RPMI7951 (cell line): ENCODE measurements around the gene PCDHGB4. TPM values are rescaled to one million over a fixed set of nuclear protein-coding genes. Genes with fewer than 3 reads are reported as not detected.
"Not testable (repeated sequence)": the region's sequence is repeated elsewhere in the genome, so short reads cannot be mapped to it uniquely, and the experiment has no call there.

ENCODE experiments used
- DNase-seq: peaks from one replicate; pipeline ENCODE4 v3.0.0-alpha.2; 2012; ENCODE audit warnings: low read depth
- total RNA-seq: library from RNA; depleted of rRNA; stranded (reverse); fragments of >200 nt; shearing (Covaris generic); gene quantifications from 2 replicates; pipeline ENCODE4 v1.2.3, GENCODE V29; 2014

The PCDHGB4 gene
- total RNA-seq, 1 experiment from 2014 or later, result 12.7 TPM

- DNase-seq, result no peak
Measured at GRCh38 chr5:141366016-141366896, 21.2 kb upstream of the PCDHGB4 start.

- peak; percentile 42 for DNase-seq
Measured at GRCh38 chr5:141369994-141370848, 17.3 kb upstream of the PCDHGB4 start, which contains the start of gene PCDHGB3. Gene PCDHGB3, plus strand, starts transcription at chr5:141370242. Its CDS starts 153 bp downstream, at chr5:141370395.

GRCh38 chr5:141371572-141372475, 15.7 kb upstream of the PCDHGB4 start:
- DNase-seq, result no peak

- DNase-seq, result no peak
Measured at GRCh38 chr5:141373673-141374317, 13.7 kb upstream of the PCDHGB4 start, which contains the start of gene PCDHGA6. Gene PCDHGA6, plus strand, starts transcription at chr5:141373891. Its CDS starts 193 bp downstream, at chr5:141374084.

- no peak for DNase-seq
Measured at GRCh38 chr5:141374627-141375026, 12.9 kb upstream of the PCDHGB4 start.

GRCh38 chr5:141375444-141376155, 11.9 kb upstream of the PCDHGB4 start:
- not testable (repeated sequence) for DNase-seq

GRCh38 chr5:141382469-141383294, 4.8 kb upstream of the PCDHGB4 start, which contains the start of gene PCDHGA7:
Gene PCDHGA7, plus strand, starts transcription at chr5:141382742. Its CDS starts 158 bp downstream, at chr5:141382900.
- peak; percentile 62 for DNase-seq

- no peak for DNase-seq
Measured at GRCh38 chr5:141383345-141383744, 4.2 kb upstream of the PCDHGB4 start.

GRCh38 chr5:141384471-141385267, 2.8 kb upstream of the PCDHGB4 start:
- no peak for DNase-seq

GRCh38 chr5:141388661-141389060, 1.2 kb downstream of the PCDHGB4 start:
- DNase-seq, result no peak

- DNase-seq, result no peak
Measured at GRCh38 chr5:141389153-141390042, 1.9 kb downstream of the PCDHGB4 start.

GRCh38 chr5:141392429-141393198, 5.1 kb downstream of the PCDHGB4 start, which contains the start of gene PCDHGA8:
Gene PCDHGA8, plus strand, starts transcription at chr5:141392633. Its CDS starts 181 bp downstream, at chr5:141392814.
- DNase-seq, result no peak

- no peak for DNase-seq
Measured at GRCh38 chr5:141393267-141393666, 5.8 kb downstream of the PCDHGB4 start.

- not testable (repeated sequence) for DNase-seq
Measured at GRCh38 chr5:141394401-141395187, 7.1 kb downstream of the PCDHGB4 start.
